ENCODE results near the gene ZNF77. TPM values are rescaled to one million over a fixed set of nuclear protein-coding genes. Genes with fewer than 3 reads are reported as not detected.

Gene ZNF77
- total and polyA plus RNA-seq, 4 experiments from 2014 or later, result 0.21 to 6.4 (median 4.1) TPM

GRCh38 chr19:2960120-2960519 lies 15.3 kb upstream of the ZNF77 start:
- Histone ChIP-seq H3K36me3 (ENCODE audit: insufficient read depth, low read length) (no peaks in the 10 kb centered on the region), H3K4me3 (ENCODE audit: low read length in 2 of 2) (no peak overlapping the region), H3K27ac (ENCODE audit: low read depth, low read length) (no peak overlapping the region), H3K9me3 (ENCODE audit: control insufficient read depth in 1 of 2, low read length in 2 of 2) (no peaks in the 10 kb centered on the region), H3K4me1 (ENCODE audit: insufficient read depth, low read length) (no peaks in the 10 kb centered on the region), H3K27me3 (ENCODE audit: insufficient read depth, low read length) (no peaks in the 10 kb centered on the region)
- ChIA-PET POLR2A (ENCODE audit: partially characterized antibody) (interaction anchor here (1.4 kb wide), 1 partner anchor 16 kb away, joined by 3 read pairs; no protein-coding TSS in a partner anchor), CTCF (ENCODE audit: partially characterized antibody) (interaction anchor here (0.6 to 23.2 kb wide), 10 partner anchors 9 to 325 kb away, joined by 3 to 375 read pairs (median 4); partner anchors contain the start of gene TLE6)
- Mint-ChIP-seq H3K9me3 (no peaks in the 10 kb centered on the region), H3K4me3 (no peak overlapping the region), H3K4me1 (peaks cover 4 to 6% (median 6%) of the 10 kb centered on the region in 4 donors), H3K27ac (no peak overlapping the region), H3K27me3 (no peaks in the 10 kb centered on the region), H3K36me3 (no peaks in the 10 kb centered on the region)
- intact Hi-C loops (cut with micrococcal nuclease), result no loop called here
- no peak for DNase-seq

GRCh38 chr19:2957160-2957559 lies 12.4 kb upstream of the ZNF77 start:
- Histone ChIP-seq H3K4me3 (ENCODE audit: low read length in 2 of 2) (no peak overlapping the region), H3K27me3 (ENCODE audit: insufficient read depth, low read length) (no peaks in the 10 kb centered on the region), H3K27ac (ENCODE audit: low read depth, low read length) (no peak overlapping the region), H3K9me3 (ENCODE audit: control insufficient read depth in 1 of 2, low read length in 2 of 2) (no peaks in the 10 kb centered on the region), H3K36me3 (ENCODE audit: insufficient read depth, low read length) (no peaks in the 10 kb centered on the region), H3K4me1 (ENCODE audit: insufficient read depth, low read length) (no peaks in the 10 kb centered on the region)
- Mint-ChIP-seq H3K9me3 (no peaks in the 10 kb centered on the region), H3K27me3 (no peaks in the 10 kb centered on the region), H3K36me3 (no peaks in the 10 kb centered on the region), H3K27ac (peak overlapping the region in 1 of 7 donors; percentile 43), H3K4me1 (peaks cover 3 to 4% (median 4%) of the 10 kb centered on the region in 4 donors), H3K4me3 (no peak overlapping the region)
- DNase-seq, result no peak
- ChIA-PET POLR2A (ENCODE audit: partially characterized antibody) (no interaction called here), CTCF (ENCODE audit: partially characterized antibody) (interaction anchor here (0.6 to 23.2 kb wide), 5 partner anchors 26 to 172 kb away, joined by 3 to 375 read pairs (median 4); no protein-coding TSS in a partner anchor)
- intact Hi-C loops (cut with micrococcal nuclease), result no loop called here

- intact Hi-C loops (cut with micrococcal nuclease), result loop anchor here (5.0 kb wide), 2 partner anchors 109 to 209 kb away; partner anchors contain the start of gene TLE5
- Histone ChIP-seq H3K4me3 (ENCODE audit: low read length in 2 of 2) (no peak overlapping the region), H3K27me3 (ENCODE audit: insufficient read depth, low read length) (no peaks in the 10 kb centered on the region), H3K27ac (ENCODE audit: low read depth, low read length) (no peak overlapping the region), H3K9me3 (ENCODE audit: control insufficient read depth in 1 of 2, low read length in 2 of 2) (no peaks in the 10 kb centered on the region), H3K36me3 (ENCODE audit: insufficient read depth, low read length) (no peaks in the 10 kb centered on the region), H3K4me1 (ENCODE audit: insufficient read depth, low read length) (peaks cover 18% of the 10 kb centered on the region)
- Mint-ChIP-seq H3K27ac (no peak overlapping the region), H3K36me3 (peaks cover 0 to 2% of the 10 kb centered on the region in 2 donors), H3K9me3 (peaks cover 0 to 1% (median 0%) of the 10 kb centered on the region in 8 donors), H3K4me1 (peaks cover 12 to 25% (median 20%) of the 10 kb centered on the region in 4 donors), H3K4me3 (no peak overlapping the region), H3K27me3 (no peaks in the 10 kb centered on the region)
- CTCF ChIA-PET (ENCODE audit: partially characterized antibody), result interaction anchor here (1.6 to 23.2 kb wide), 5 partner anchors 10 to 305 kb away, joined by 4 to 375 read pairs (median 14); no protein-coding TSS in a partner anchor
- DNase-seq, result no peak
- POLR2A ChIA-PET (ENCODE audit: partially characterized antibody), result interaction anchor here (3.7 kb wide), 1 partner anchor 109 kb away, joined by 38 read pairs; the partner anchor contains the start of gene TLE5
These were observed 8.2 kb upstream of the ZNF77 start for GRCh38 chr19:2952953-2953481.

- no peaks in the 10 kb centered on the region for H3K27me3 ChIP-seq (ENCODE audit: insufficient read depth, low read length)
These were observed 5.7 kb upstream of the ZNF77 start for GRCh38 chr19:2950286-2951124.

GRCh38 chr19:2949939-2950285 lies 5.1 kb upstream of the ZNF77 start:
- peaks cover 0 to 5% of the 10 kb centered on the region in 2 donors for H3K36me3 Mint-ChIP-seq
- H3K4me1 Mint-ChIP-seq, result peaks cover 21 to 39% (median 26%) of the 10 kb centered on the region in 4 donors
- no peaks in the 10 kb centered on the region for H3K9me3 ChIP-seq (ENCODE audit: control insufficient read depth in 1 of 2, low read length in 2 of 2)
- peak overlapping the region; percentile 93 to 98 (median 96) for H3K4me3 Mint-ChIP-seq
- peak overlapping the region; percentile 62 to 87 for H3K4me3 ChIP-seq (ENCODE audit: low read length in 2 of 2)
- peaks cover 25% of the 10 kb centered on the region for H3K4me1 ChIP-seq (ENCODE audit: insufficient read depth, low read length)
- H3K27ac Mint-ChIP-seq, result peak overlapping the region; percentile 92 to 100 (median 99)
- DNase-seq, result no peak
- no peaks in the 10 kb centered on the region for H3K27me3 ChIP-seq (ENCODE audit: insufficient read depth, low read length)
- intact Hi-C loops (cut with micrococcal nuclease), result loop anchor here (1.0 to 10.0 kb wide), 6 partner anchors 63 to 235 kb away; partner anchors contain the start of genes NCLN, SGTA, THOP1 and TLE5
- ChIA-PET POLR2A (ENCODE audit: partially characterized antibody) (interaction anchor here (0.9 to 3.7 kb wide), 12 partner anchors 27 to 236 kb away, joined by 3 to 38 read pairs (median 9); partner anchors contain the start of genes NCLN, THOP1, TLE5 and TLE6), CTCF (ENCODE audit: partially characterized antibody) (interaction anchor here (1.1 to 23.2 kb wide), 24 partner anchors 7 to 480 kb away, joined by 3 to 375 read pairs (median 6); partner anchors contain the start of gene S1PR4)
- peaks cover 0 to 3% (median 0%) of the 10 kb centered on the region in 8 donors for H3K9me3 Mint-ChIP-seq
- peak overlapping the region; percentile 93 for H3K27ac ChIP-seq (ENCODE audit: low read depth, low read length)
- H3K36me3 ChIP-seq (ENCODE audit: insufficient read depth, low read length), result no peaks in the 10 kb centered on the region
- no peaks in the 10 kb centered on the region for H3K27me3 Mint-ChIP-seq

More at GRCh38 chr19:2950286-2951124, 5.7 kb upstream of the ZNF77 start:
- CTCF ChIA-PET (ENCODE audit: partially characterized antibody), result interaction anchor here (0.6 to 23.2 kb wide), 35 partner anchors 8 to 692 kb away, joined by 3 to 375 read pairs (median 5); partner anchors contain the start of genes S1PR4 and TLE6
- Histone ChIP-seq H3K4me3 (ENCODE audit: low read length in 2 of 2) (peak overlapping the region; percentile 62 to 87), H3K4me1 (ENCODE audit: insufficient read depth, low read length) (peaks cover 22% of the 10 kb centered on the region), H3K27ac (ENCODE audit: low read depth, low read length) (peak overlapping the region; percentile 93), H3K36me3 (ENCODE audit: insufficient read depth, low read length) (no peaks in the 10 kb centered on the region), H3K9me3 (ENCODE audit: control insufficient read depth in 1 of 2, low read length in 2 of 2) (no peaks in the 10 kb centered on the region)
- Mint-ChIP-seq H3K27me3 (no peaks in the 10 kb centered on the region), H3K9me3 (peaks cover 0 to 3% (median 0%) of the 10 kb centered on the region in 8 donors), H3K4me3 (peak overlapping the region; percentile 93 to 98 (median 96)), H3K4me1 (peaks cover 17 to 35% (median 23%) of the 10 kb centered on the region in 4 donors), H3K27ac (peak overlapping the region; percentile 92 to 100 (median 99)), H3K36me3 (peaks cover 0 to 2% of the 10 kb centered on the region in 2 donors)
- intact Hi-C loops (cut with micrococcal nuclease), result loop anchor here (1.0 to 5.0 kb wide), 8 partner anchors 12 to 235 kb away; partner anchors contain the start of genes NCLN and TLE5
- POLR2A ChIA-PET (ENCODE audit: partially characterized antibody), result interaction anchor here (0.6 to 3.7 kb wide), 20 partner anchors 26 to 260 kb away, joined by 3 to 38 read pairs (median 4); partner anchors contain the start of genes NCLN, S1PR4, THOP1 and TLE5
- DNase-seq, result peak; percentile 99 to 100 (median 100)

GRCh38 chr19:2945575-2946184 lies 909 bp upstream of the ZNF77 start:
- intact Hi-C loops (cut with micrococcal nuclease), result loop anchor here (2.0 to 10.0 kb wide), 2 partner anchors 45 to 161 kb away; partner anchors contain the start of genes SGTA, THOP1 and ZNF57
- Histone ChIP-seq H3K27ac (ENCODE audit: low read depth, low read length) (peak overlapping the region; percentile 64), H3K36me3 (ENCODE audit: insufficient read depth, low read length) (no peaks in the 10 kb centered on the region), H3K4me1 (ENCODE audit: insufficient read depth, low read length) (peaks cover 30% of the 10 kb centered on the region), H3K27me3 (ENCODE audit: insufficient read depth, low read length) (no peaks in the 10 kb centered on the region), H3K4me3 (ENCODE audit: low read length in 2 of 2) (peak overlapping the region; percentile 81 to 84), H3K9me3 (ENCODE audit: control insufficient read depth in 1 of 2, low read length in 2 of 2) (no peaks in the 10 kb centered on the region)
- H3K27me3 Mint-ChIP-seq, result no peaks in the 10 kb centered on the region
- H3K4me3 Mint-ChIP-seq, result peak overlapping the region; percentile 95 to 98 (median 97)
- CTCF ChIA-PET (ENCODE audit: partially characterized antibody), result no interaction called here
- no peak for DNase-seq
- H3K4me1 Mint-ChIP-seq, result peaks cover 17 to 52% (median 32%) of the 10 kb centered on the region in 4 donors
- POLR2A ChIA-PET (ENCODE audit: partially characterized antibody), result interaction anchor here (0.8 kb wide), 1 partner anchor 238 kb away, joined by 3 read pairs; no protein-coding TSS in a partner anchor
- peaks cover 0 to 3% (median 0%) of the 10 kb centered on the region in 8 donors for H3K9me3 Mint-ChIP-seq
- H3K27ac Mint-ChIP-seq, result peak overlapping the region; percentile 94 to 99 (median 99)
- peaks cover 0 to 7% of the 10 kb centered on the region in 2 donors for H3K36me3 Mint-ChIP-seq
